Aorta (tissue), 5 donors: ENCODE results near the gene TRIAP1. TPM values are rescaled to one million over a fixed set of nuclear protein-coding genes. Genes with fewer than 3 reads are reported as not detected.

Experiments used
- ATAC-seq: fragments of 200-7000 bp; cut with Tn5 transposase; one replicate; pipeline ENCODE4 v1.9.1; 2022; ENCODE audit warnings: moderate library complexity; ENCODE audit not compliant: low FRiP score
- DNase-seq, 2 donors: peaks; one replicate each; pipeline ENCODE4 v3.0.0-alpha.2; 2020
- H3K27ac ChIP-seq, 2 donors: one replicate each; pipeline ENCODE4 v1.5.1; 2013; ENCODE audit warnings: low read length in 2 of 2, mild to moderate bottlenecking in 2 of 2, moderate library complexity in 2 of 2, control low read depth in 1 of 2, inconsistent platforms in 1 of 2, low read depth in 1 of 2
- H3K27me3 ChIP-seq, 2 donors: one replicate each; pipeline ENCODE4 v1.6.1; 2013; ENCODE audit warnings: control low read depth in 1 of 2, low read length in 1 of 2, mild to moderate bottlenecking in 1 of 2, moderate library complexity in 1 of 2; ENCODE audit not compliant: insufficient read depth in 2 of 2, control insufficient read depth in 1 of 2
- H3K36me3 ChIP-seq, 2 donors: one replicate each; pipeline ENCODE4 v1.6.1; 2013; ENCODE audit warnings: control low read depth in 1 of 2, low read length in 1 of 2, mild to moderate bottlenecking in 1 of 2; ENCODE audit not compliant: insufficient read depth in 2 of 2, control insufficient read depth in 1 of 2
- H3K4me1 ChIP-seq, 2 donors: one replicate each; pipeline ENCODE4 v1.6.1; 2013; ENCODE audit warnings: low read length in 2 of 2, control low read depth in 1 of 2, mild to moderate bottlenecking in 1 of 2, moderate library complexity in 1 of 2; ENCODE audit not compliant: insufficient read depth in 2 of 2, control insufficient read depth in 1 of 2
- H3K4me3 ChIP-seq, 2 donors: one replicate each; pipeline ENCODE4 v1.5.1; 2013; ENCODE audit warnings: low read length in 2 of 2, control low read depth in 1 of 2, mild to moderate bottlenecking in 1 of 2
- H3K9me3 ChIP-seq: one replicate; pipeline ENCODE4 v1.6.1; 2013; ENCODE audit warnings: mild to moderate bottlenecking, low read length; ENCODE audit not compliant: control insufficient read depth
- WGBS, 2 donors: extraction: QIAGEN DNeasy Blood & Tissue Kit; methylation state at CpG; one replicate each; pipeline ENCODE4 v1.1.7; 2013; 5-methylcytosine and 5-hydroxymethylcytosine counted together
- intact Hi-C, 2 donors: fragments of 100-400 bp; cut with DNase I; formaldehyde crosslinking; loops; one replicate each; pipeline versions ENCODE4 v1.14.2 to v1.15.0; 2022
- polyA plus RNA-seq, 2 donors: library from polyadenylated mRNA; stranded (reverse); fragments of 200-250 nt; gene quantifications; one replicate each; pipeline ENCODE4 v1.2.3, GENCODE V29; 2013
- total RNA-seq, 2 donors: library from RNA; stranded (reverse); fragmentation: NEBNext Ultra II Directional; extraction: Animal tissue kit (Norgen Biotek cat#: 25700); gene quantifications; one replicate each; pipeline ENCODE4 v1.2.1, GENCODE V29; 2021
- donor health status: healthy with polysubstance abuse.
- donor health status: Bipolar disorder and iron deficiency.
- donor health status: DM: no; HTN: no; CAD: no.
- donor health status: DM: no; HTN: no; CAD: no.
- donor health status: DM: yes; HTN: yes; CAD: no.

TRIAP1 gene
- total and polyA plus RNA-seq, 4 donors = 13.0 to 43.1 (median 16.9) TPM

DNA sequence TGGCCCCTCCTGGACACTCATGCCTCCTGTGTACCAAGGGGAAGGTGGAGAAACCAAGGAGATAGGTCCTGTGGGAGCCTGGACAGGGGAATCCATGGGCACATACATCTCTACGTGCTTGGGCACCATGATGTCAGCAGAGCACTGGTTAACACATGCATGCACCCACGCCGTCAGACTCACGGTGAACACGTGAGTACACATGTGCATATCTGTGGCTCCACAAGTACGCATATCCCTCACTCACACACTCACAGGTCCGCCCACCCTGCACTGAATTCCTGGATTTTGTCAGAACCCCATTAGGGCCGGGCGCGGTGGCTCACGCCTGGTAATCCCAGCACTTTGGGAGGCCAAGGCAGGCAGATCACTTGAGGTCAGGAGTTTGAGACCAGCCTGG lies 37.4 kb downstream of the TRIAP1 start:
- intact Hi-C loops = no loop called here
- peak; percentile 26 for ATAC-seq
- H3K4me1 ChIP-seq = no peaks in the 10 kb centered on the region
- H3K9me3 ChIP-seq = no peaks in the 10 kb centered on the region
- H3K4me3 ChIP-seq = no peak overlapping the region
- no peak overlapping the region for H3K27ac ChIP-seq
- DNase-seq = no peak
- H3K36me3 ChIP-seq = no peaks in the 10 kb centered on the region
- no peaks in the 10 kb centered on the region for H3K27me3 ChIP-seq
- WGBS, 2 donors = 95 to 96% methylated on average over 11 of the region's 11 CpGs

DNA sequence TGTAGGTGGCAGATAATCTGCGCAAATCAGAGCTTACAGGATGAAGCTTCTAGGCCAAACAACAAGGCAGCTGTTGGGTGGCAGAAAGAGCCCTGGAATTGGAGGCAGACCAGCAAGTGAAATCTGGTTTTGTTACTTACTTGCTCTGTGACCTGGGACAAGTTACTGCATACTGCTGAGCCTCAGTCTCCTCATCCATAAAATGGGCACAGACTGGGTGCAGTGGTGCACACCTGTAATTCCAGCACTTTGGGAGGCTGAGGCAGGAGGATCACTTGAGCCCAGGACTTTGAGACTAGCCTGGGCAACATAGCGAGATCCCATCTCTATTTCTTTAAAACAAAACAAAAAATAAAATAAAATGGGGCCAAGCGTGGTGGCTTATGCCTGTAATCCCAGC lies 39.6 kb downstream of the TRIAP1 start:
- no peak for ATAC-seq
- no peak for DNase-seq
- WGBS, 2 donors = 95 to 99% methylated on average over 3 of the region's 3 CpGs
- intact Hi-C loops = no loop called here
- H3K9me3 ChIP-seq = no peaks in the 10 kb centered on the region
- H3K4me1 ChIP-seq = no peaks in the 10 kb centered on the region
- no peaks in the 10 kb centered on the region for H3K36me3 ChIP-seq
- no peaks in the 10 kb centered on the region for H3K27me3 ChIP-seq
- no peak overlapping the region for H3K4me3 ChIP-seq
- no peak overlapping the region for H3K27ac ChIP-seq

DNA sequence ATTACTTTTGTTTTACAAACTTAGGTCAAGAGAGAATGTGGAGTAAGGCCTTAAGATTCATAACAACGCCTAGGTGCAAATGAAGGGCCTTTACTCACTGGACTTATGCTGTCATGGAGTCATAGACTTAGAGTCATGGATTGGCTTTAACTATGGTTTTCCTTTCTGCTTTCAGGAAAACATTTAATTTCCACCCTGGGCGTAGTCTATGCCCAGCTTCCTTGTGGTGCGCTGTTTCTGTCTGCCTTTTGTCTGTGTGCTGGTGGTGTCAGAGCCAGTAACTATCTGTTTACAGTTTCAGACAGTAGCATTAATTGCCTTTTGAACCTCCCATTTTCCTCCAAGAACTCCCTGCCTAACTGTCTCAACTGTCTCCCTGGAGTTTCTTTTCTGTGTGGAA lies 40.1 kb downstream of the TRIAP1 start:
- WGBS, 2 donors = 86% methylated on average over 3 of the region's 3 CpGs
- DNase-seq = no peak
- H3K4me3 ChIP-seq = no peak overlapping the region
- H3K36me3 ChIP-seq = no peaks in the 10 kb centered on the region
- H3K27me3 ChIP-seq = no peaks in the 10 kb centered on the region
- no peak overlapping the region for H3K27ac ChIP-seq
- no peak for ATAC-seq
- no peaks in the 10 kb centered on the region for H3K4me1 ChIP-seq
- H3K9me3 ChIP-seq = no peaks in the 10 kb centered on the region
- intact Hi-C loops = no loop called here

DNA sequence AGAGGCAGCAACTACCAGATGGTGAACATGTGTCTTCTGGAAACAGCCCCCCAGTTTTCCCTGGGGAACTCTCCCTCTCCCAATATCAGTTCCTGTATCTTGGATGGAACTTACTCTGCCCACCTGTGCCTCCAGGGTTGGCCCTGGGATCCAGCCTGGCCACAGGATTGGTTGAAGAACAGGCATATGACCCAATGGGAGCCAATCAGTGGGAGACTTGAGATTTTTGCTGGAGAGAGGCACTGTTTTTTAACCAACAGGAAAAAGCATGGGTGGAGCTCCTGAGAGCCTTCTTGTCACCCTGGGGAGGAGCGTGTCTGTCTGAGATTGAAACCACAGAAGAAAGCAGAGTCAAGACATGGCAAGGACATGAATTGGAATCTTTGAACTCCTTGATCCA lies 41.9 kb downstream of the TRIAP1 start:
- ATAC-seq (no peak), DNase-seq (no peak)
- H3K4me1 ChIP-seq = no peaks in the 10 kb centered on the region
- intact Hi-C loops = no loop called here
- 83 to 94% methylated on average over 1 of the region's 1 CpG for WGBS, 2 donors
- no peaks in the 10 kb centered on the region for H3K9me3 ChIP-seq
- H3K4me3 ChIP-seq = no peak overlapping the region
- H3K36me3 ChIP-seq = no peaks in the 10 kb centered on the region
- no peaks in the 10 kb centered on the region for H3K27me3 ChIP-seq
- no peak overlapping the region for H3K27ac ChIP-seq

DNA sequence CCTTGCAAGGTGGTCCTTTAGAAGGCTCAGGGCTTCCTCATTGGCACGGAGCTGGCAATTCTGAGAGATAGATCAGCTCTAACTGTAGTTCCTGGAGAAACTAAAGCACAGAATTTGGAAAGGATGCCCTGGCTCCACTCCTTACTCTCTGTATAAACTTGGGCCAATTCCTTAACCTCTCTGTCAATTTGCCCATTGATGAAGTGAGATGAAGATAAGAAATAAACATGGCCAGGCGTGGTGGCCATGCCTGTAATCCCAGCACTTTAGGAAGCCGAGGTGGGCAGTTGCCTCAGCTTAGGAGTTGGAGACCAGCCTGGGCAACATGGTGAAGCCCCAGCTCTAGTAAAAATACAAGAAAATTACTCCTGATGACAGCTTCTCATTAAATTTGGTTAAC lies 42.3 kb downstream of the TRIAP1 start:
- ATAC-seq = no peak
- Histone ChIP-seq H3K27me3 (no peaks in the 10 kb centered on the region), H3K9me3 (no peaks in the 10 kb centered on the region), H3K27ac (no peak overlapping the region), H3K36me3 (no peaks in the 10 kb centered on the region), H3K4me1 (no peaks in the 10 kb centered on the region), H3K4me3 (no peak overlapping the region)
- intact Hi-C loops = no loop called here
- DNase-seq = no peak
- WGBS, 2 donors = 67 to 71% methylated on average over 3 of the region's 3 CpGs

DNA sequence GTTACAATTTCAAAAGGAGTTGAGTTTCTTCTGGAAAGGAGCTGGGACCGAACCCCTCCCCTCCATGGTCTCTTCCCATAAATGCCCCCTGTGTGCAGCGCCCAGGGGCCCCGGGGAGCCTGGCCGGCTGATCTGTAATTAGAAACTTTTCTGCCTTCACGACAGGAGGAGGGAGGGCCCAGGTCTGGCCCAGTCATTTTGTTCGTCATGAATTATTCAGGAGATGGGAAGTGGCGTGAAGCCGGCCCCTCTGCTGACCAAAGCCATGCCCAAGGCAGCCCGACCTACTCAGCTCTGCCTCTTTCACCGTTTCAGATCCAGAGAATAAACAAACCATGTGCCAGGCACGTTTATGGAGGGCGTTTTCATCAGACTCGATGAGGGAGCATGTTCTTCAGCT lies 44.0 kb downstream of the TRIAP1 start:
- H3K36me3 ChIP-seq = no peaks in the 10 kb centered on the region
- H3K4me3 ChIP-seq = no peak overlapping the region
- WGBS, 2 donors = 12 to 14% methylated on average over 13 of the region's 13 CpGs
- H3K9me3 ChIP-seq = no peaks in the 10 kb centered on the region
- intact Hi-C loops = no loop called here
- H3K27ac ChIP-seq = no peak overlapping the region
- DNase-seq = no peak
- no peaks in the 10 kb centered on the region for H3K27me3 ChIP-seq
- no peaks in the 10 kb centered on the region for H3K4me1 ChIP-seq
- no peak for ATAC-seq

DNA sequence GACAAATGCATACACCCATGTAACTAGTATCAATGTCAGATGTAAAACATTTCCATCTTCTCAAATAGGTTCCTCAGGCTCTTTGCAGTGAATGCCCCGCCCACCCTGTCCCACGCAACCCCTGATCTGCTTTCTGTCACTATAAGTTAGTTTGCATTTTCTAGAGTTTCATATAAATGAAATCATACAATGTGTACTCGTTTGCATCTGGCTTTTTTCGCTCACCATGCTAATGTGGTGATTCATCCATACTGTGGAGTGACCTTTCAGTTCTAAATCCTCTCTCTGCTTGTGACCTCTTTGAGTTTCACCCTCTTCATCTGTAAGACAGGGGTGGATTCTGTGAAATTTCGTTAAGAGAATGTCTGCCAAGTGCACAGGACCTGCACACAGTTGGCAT lies 46.7 kb downstream of the TRIAP1 start:
- Histone ChIP-seq H3K27ac (no peak overlapping the region), H3K36me3 (no peaks in the 10 kb centered on the region), H3K27me3 (no peaks in the 10 kb centered on the region), H3K4me1 (no peaks in the 10 kb centered on the region), H3K4me3 (no peak overlapping the region), H3K9me3 (no peaks in the 10 kb centered on the region)
- 74 to 80% methylated on average over 5 of the region's 5 CpGs for WGBS, 2 donors
- ATAC-seq (no peak), DNase-seq (no peak)
- intact Hi-C loops = no loop called here

DNA sequence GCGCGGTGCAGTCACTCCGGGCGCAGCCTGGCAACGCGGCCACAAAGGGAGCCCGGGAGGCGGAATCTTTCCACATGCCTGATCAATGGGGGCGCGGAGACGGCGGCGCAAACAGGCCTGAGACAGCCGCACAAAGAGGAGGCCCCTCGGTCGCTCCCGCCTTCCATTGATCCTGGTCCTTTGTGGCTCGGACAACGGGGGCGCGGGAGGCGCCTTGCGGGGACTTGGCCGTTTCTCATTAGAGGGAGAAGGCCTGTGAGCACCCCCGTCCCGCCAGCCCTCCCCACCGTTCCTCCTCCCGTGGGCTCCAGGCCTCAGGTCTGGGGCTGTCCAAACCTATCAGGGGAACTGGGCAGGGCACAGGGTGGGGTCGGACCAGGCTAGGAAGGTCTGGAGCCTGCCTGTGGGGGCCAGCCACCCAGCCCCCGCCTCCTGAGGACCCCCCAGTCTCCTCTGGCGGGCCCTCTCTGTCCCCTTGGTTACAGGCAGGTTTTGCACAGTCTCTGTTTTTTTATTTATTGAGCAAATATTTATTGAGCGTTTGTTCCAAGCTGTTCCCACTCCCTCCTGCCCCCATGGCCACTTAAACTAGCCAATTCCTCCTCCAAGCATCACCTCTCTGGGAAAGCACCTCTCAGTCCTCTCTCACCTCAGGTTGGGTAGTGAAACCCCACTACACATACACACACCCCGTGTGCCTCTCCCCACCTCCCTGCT lies 48.2 kb downstream of the TRIAP1 start:
- H3K36me3 ChIP-seq = no peaks in the 10 kb centered on the region
- no peaks in the 10 kb centered on the region for H3K4me1 ChIP-seq
- WGBS, 2 donors = 20 to 28% methylated on average over 26 to 33 of the region's 33 CpGs
- H3K27me3 ChIP-seq = no peaks in the 10 kb centered on the region
- intact Hi-C loops = no loop called here
- ATAC-seq = peak; percentile 33
- no peaks in the 10 kb centered on the region for H3K9me3 ChIP-seq
- no peak for DNase-seq
- no peak overlapping the region for H3K4me3 ChIP-seq
- H3K27ac ChIP-seq = no peak overlapping the region

DNA sequence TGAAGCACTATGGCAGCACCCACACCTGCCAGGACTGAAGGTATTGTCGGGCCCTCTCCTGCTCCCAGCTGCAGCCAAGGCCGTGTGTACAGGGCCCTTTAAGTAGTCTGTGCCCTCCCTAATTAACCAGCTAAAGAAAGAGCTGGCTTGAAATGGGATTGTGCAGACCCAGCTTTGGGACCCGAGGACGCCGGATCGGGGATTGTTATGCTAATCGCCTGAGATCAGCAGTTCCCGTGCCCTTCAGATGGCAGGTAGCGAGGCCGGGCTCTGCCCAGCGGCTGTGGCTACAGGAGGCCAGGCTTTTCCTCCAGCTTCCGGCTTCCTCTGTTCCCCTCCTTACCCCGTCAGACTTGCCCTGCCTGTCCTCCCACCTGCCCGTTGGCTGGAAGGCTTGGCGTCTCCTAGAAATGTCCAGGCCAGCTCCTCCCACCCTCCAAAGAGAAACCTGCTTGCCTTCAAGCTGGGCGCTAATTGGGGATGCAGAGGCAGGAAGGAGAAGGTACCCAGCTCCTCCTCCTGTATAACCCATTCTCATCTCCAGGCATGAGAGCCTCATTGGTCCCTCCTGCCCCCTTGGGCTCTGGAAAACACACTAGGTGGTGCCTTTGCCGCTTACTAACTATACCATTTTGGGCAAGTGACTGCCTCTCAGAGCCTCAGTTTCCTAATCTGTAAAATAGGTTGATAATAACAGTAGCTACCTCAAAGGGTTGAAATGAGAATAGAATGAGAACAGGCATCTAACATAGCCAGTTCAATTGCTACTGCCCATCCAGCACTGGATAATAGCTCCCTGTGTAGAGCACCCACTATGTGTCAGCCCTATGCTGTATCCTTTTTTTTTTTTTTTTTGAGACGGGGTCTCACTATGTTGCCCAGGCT lies 51.5 kb downstream of the TRIAP1 start:
- no peak overlapping the region for H3K27ac ChIP-seq
- no peaks in the 10 kb centered on the region for H3K4me1 ChIP-seq
- no peaks in the 10 kb centered on the region for H3K9me3 ChIP-seq
- intact Hi-C loops = no loop called here
- no peaks in the 10 kb centered on the region for H3K27me3 ChIP-seq
- H3K4me3 ChIP-seq = no peak overlapping the region
- H3K36me3 ChIP-seq = no peaks in the 10 kb centered on the region
- DNase-seq (peak in 1 of 2 donors; percentile 55), ATAC-seq (no peak)
- WGBS, 2 donors = 31% methylated on average over 18 of the region's 18 CpGs
